Caki2 (cell line): Measurements from ENCODE around the gene NCOR2. TPM values are rescaled to one million over a fixed set of nuclear protein-coding genes. Genes with fewer than 3 reads are reported as not detected.

Source experiments
- DNase-seq: peaks from one replicate; pipeline ENCODE4 v3.0.0-alpha.2; 2015; ENCODE audit warnings: low read depth
- in situ Hi-C: cut with HindIII; loops from 2 replicates; pipeline ENCODE4 v1.10.0; 2016; ENCODE audit warnings: low sequenced_read_pairs, low pct_unique_long_range_greater_than_20kb, mixed read lengths
- total RNA-seq: library from RNA; depleted of rRNA; stranded (reverse); fragments of >200 nt; shearing (Covaris generic); gene quantifications from 2 replicates; pipeline ENCODE4 v1.2.3, GENCODE V29; 2014; ENCODE audit warnings: low replicate concordance

Gene NCOR2
- total RNA-seq, 1 experiment from 2014 or later: 12.9 TPM

GRCh38 chr12:124564971-124565491 lies 2.4 kb downstream of the NCOR2 start:
- DNase-seq: no peak
- in situ Hi-C loops: no loop called here

DNA sequence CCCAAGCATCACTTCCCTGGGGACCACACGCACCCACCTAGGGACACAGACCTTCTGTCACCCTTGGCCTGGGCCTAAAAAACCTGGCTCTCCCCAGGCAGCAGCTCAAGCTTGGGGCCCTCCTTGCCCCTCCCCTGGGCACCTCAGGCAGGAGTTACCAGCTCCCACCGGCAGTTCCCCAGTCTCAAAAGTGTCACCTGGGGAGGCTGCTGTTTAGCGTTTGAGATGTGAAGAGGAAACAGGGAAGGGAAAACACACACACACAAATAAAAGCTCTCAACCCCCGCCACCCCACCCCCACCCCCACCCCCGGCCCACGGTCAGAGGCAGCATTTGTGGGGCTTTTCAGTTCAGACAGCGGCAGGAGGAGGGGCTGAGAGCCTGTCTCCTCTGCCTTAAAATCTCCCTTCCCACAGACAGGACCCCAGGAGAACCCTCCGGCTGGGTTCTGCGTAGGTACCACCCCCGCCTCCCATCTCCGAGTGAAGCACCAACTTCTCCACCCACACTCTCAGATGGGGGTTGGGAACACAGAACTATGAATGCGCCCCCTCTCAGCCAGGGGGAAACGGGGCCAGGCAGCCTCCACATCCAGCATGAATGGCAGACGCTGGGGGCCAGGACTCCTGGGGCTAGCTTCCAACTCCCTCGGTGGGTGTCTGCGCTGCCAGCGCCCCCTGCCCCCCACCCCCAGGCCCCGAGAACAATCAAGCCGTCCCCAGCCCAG lies 3.0 kb downstream of the NCOR2 start:
- DNase-seq: no peak
- in situ Hi-C loops: no loop called here

DNA sequence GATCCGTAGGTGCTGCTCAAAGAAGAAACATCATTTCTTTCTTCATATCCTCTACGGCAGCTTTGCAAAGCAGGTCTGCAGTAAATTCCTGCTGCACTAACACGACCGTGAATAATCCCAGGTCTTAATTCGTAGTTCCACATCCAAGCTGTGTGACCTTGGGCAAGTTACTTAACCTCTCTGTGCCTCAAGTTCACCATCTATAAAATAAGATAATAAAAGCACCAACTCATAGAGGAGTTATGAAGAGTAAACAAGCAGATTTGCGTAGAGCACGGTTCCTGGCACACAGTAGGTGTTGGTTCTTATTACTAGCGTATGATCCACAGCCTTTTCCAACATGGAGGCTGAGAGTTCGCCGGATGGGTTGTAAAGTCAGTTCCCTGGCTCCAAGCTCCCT lies 3.6 kb downstream of the NCOR2 start:
- in situ Hi-C loops: no loop called here
- DNase-seq: no peak

DNA sequence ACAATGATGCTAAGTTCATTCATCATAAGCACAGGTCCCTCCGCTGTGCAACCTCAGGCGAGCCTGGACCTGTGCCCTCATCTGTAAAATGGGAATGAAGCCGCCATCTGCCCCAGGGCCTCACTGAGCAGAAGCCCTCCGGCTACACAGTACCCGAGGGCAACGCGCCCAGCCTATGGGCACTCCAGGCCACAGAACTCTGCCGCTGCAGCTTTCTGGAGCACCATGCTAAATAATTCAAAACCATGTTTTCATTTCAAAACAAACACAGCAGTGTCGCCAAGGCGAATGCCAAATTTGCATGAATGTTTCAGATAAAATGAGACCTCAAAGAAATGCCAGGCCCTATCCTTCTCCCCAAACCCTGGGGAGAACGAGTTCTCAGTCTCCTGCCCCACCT lies 4.0 kb downstream of the NCOR2 start:
- in situ Hi-C loops: no loop called here
- DNase-seq: no peak

GRCh38 chr12:124562796-124563181 lies 4.6 kb downstream of the NCOR2 start:
- DNase-seq: no peak
- in situ Hi-C loops: no loop called here

DNA sequence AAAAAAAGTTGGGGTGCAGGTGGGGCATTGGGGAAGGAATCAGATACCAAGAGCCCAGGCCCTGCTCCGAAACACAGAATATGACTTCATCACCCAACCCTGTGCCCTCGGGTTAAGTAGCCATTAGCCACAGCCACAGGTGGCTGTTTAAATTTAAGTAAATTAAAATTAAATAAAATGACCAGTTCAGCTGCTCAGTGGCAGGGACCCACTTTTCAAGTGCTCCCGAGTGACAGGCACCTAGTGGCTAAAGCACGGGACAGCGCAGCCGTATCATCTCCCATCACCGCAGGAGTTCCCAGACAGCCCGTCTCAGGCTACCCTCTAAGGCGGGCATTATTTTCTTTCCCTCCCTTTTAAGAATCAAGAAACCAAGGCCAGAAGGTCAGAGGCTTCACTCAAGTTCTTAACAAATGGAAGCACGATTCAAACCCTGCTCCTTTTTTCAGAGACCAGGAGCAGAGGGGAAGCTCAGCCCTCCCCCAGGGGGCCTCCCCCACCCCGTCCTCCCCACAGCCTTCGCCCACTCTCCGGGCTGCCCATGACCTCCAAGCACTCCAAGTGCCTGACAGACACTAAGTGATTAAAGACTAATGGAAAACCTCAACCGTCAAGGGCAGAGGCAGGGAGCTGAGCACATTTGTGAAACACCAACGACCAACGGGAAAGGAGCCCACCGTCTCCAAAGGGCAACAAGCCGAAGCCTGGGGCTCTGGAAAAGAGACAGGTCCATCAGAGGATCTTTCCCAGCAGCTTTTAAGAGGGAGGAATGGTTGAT lies 5.2 kb downstream of the NCOR2 start:
- in situ Hi-C loops: no loop called here
- DNase-seq: no peak

DNA sequence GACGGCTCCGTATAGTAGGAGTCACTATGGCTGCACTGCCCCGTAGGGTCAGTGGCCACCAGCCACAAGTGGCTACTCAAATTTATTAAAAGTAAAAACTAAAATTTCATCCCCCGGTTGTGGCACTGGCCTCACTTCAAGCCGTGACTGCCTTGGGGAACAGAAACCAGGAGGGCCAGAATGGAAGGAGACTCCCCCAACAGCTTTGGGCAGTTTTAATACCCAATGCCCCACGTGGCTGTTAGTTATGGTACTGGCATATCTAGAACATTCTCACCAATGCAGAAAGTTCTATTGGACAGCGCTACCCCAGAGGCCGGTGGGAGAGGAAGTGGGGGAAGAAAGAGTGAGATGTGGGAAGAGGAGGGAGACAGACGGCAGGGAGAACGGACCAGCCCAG lies 6.2 kb downstream of the NCOR2 start:
- in situ Hi-C loops: no loop called here
- no peak for DNase-seq

GRCh38 chr12:124560146-124560890 lies 7.1 kb downstream of the NCOR2 start:
- in situ Hi-C loops: no loop called here
- no peak for DNase-seq

DNA sequence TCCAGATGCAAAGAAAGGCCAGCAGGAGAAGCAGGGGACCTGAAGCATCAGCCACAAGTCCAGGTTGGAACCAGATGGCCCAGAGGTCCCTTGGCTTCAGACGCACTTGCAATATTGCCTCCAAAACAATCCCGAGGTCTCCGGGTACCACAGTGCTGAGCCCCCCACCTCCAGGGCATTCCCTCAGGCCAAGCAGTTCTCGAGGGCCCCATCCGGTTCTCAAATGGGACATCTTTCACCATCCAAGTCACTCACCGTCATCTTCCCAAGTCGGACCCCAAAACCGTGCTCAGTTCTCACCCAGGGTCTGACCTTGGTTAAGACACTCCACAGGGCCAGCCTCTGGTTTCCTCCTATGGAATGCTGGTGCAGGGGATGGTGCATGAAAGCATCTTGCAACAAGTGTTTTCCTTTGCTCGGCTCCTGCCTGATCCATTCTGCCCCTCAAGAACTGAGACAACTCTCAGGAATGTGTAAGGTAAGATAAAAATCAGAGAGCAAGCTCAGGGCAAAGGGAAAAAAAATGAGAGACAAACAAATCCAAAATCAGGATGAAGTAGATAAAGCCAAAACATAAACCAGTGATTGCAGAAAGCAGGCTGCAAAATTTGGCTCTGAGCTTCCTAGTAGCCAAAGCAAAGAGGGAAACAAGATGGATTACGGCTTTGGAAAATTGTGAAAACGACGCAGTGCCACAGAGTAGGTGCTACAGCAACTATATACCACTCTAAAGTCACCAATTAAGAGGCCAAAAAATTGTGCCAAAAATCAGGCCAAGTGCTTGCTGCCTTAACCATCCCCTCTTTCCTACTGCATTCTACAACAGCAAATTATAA lies 8.0 kb downstream of the NCOR2 start:
- DNase-seq: no peak
- in situ Hi-C loops: no loop called here

DNA sequence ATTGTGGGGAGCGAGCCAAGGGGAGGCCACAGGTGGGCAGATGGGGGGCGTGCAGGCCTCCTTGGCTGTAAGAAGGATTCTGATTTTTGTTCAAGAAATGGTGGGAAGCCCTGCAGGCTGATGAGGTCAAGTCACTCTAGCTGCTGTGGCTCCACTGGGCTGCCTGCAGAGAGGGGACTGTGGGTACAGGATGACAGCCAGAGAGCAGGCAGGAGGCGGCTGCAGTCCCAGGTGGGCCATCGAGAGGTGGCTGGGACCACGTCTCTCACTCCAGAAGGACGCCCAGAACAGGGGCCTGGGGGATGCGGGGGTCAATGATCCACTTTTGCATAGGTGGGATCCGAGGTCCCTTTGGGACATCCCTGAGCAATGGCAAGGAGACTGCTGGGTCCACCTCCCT lies 9.1 kb downstream of the NCOR2 start:
- in situ Hi-C loops: no loop called here

GRCh38 chr12:124557518-124558223 lies 9.7 kb downstream of the NCOR2 start:
- in situ Hi-C loops: no loop called here
- DNase-seq: no peak

More for the DNA sequence above, 9.1 kb downstream of the NCOR2 start:
- DNase-seq: no peak

DNA sequence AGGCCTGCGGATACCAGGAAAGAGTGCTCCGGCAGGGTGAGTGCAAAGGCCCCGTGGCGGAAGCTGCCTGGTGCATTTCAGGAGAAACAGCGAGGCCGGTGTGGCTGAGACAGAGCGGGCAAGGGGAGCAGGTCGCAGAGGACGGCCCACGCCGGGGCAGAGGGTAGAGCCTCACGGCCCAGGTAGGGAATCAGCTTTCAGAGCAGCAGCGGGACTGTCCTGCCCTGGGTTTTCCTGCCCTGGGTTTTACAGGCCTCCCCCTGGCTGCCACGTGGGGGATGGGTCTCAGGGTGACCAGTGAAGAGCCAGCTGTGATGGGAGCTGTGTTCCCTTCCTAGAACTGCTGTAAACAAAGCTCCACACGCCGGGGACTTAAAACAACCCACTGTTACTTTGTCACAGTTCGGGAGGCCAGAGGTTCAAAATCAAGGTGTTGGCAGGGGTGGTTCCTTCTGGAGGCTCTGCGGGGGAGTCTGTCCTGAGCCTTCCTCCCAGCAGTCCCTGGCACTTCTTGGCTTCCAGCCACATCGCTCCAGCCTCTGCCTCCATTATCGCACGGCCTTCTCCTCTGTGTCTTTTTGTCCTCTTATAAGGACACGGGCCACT lies 10.4 kb downstream of the NCOR2 start:
- no peak for DNase-seq
- in situ Hi-C loops: no loop called here

DNA sequence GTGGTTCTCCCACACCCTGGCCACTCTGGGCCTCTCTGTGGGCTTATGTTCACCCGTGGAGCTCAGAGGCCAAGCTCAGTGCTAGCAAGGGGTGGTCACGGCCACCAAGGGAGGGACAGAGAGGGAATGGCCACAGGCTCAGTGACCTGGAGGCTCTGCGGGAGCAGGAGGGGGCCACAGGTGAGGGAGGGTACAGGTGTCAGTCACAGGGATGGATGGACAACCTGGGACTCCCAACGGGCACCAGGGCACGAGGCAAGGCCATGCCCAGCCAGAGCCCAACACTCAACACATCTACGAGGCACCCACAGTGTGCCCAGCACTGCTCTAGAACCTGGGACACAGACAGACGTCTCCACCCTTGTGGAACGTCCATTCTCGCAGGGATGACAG lies 11.3 kb downstream of the NCOR2 start:
- DNase-seq: no peak
- in situ Hi-C loops: no loop called here

- DNase-seq: no peak
- in situ Hi-C loops: no loop called here
Observed at GRCh38 chr12:124555168-124556073, 12.0 kb downstream of the NCOR2 start.

DNA sequence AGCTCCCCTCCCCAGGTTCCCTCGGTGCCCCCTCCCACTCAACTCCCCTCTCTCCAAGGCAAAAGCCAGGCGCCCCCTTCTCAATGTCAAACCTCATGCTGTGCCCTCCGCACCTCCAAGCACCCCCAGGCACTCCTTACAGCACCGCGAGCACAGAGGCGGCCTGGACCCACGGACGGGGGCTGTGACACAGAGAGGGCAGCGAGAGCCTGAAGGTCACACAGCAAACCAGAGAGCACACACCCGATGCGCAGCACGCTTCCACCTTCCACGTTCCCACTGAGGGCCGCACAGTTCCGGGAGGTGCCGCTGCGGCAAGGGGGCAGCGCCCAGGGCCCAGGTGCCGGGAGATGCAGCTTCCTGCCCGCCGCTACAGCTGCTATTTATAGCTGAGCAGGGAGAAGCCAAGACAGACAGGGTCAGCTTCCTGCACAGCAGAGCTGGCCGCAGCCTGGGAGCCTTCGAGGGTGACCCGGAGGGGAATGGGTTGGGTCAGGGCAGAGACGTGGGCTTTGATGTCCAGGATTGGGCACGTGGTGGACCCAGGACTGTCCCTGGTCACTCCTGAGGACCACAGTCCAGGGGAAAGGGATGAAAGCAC lies 12.9 kb downstream of the NCOR2 start:
- in situ Hi-C loops: no loop called here
- DNase-seq: no peak

GRCh38 chr12:124553862-124554428 lies 13.5 kb downstream of the NCOR2 start:
- in situ Hi-C loops: no loop called here
- no peak for DNase-seq
